DOHH2 (cell line): ENCODE measurements around the gene MYF6.

Experiments used
- EZH2phosphoT487 ChIP-seq: fragments of 200-600 bp; sonication (generic); IDR thresholded peaks from 2 replicates; pipeline ENCODE4 v1.6.1; 2017; ENCODE audit warnings: borderline replicate concordance, mild to moderate bottlenecking, antibody characterized with exemption, low read length, moderate library complexity, mixed read lengths
- TF ChIP-seq, protein P1 (sequence below): fragments of 200-600 bp; sonication (generic); IDR thresholded peaks from one replicate; pipeline ENCODE4 v1.5.1; 2014; ENCODE audit warnings: antibody characterized with exemption, mild to moderate bottlenecking, low read depth, low read length; ENCODE audit not compliant: poor library complexity, severe bottlenecking

DNA sequence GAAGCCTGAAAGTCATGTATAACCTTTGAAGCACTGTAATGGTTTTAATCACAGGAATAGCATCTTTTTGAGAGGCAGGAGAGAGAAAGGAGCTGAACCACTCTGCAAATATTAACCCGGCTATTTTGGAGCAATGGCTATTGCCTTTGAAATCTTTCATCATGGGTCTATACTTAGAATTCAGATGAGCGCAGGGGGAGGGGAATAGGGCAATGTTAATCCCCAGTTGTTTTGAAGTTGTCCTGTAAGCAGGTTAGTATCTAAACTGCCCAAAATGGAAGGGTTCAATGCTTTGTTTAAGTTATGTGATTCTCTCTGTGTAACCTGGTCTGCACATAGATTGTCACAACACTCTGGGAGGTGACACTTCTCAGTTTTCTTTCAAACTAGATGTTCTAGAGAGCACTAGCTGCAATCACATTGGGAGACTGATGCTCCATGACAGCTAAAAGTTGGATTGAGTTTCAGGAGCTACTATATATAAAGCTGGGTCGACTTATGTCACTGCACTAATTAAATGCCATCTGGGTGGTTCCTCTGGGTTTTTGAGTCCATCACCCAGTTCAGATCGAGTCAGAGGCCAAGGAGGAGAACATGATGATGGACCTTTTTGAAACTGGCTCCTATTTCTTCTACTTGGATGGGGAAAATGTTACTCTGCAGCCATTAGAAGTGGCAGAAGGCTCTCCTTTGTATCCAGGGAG lies at the start of gene MYF6:
- TF ChIP-seq, protein P1, sequence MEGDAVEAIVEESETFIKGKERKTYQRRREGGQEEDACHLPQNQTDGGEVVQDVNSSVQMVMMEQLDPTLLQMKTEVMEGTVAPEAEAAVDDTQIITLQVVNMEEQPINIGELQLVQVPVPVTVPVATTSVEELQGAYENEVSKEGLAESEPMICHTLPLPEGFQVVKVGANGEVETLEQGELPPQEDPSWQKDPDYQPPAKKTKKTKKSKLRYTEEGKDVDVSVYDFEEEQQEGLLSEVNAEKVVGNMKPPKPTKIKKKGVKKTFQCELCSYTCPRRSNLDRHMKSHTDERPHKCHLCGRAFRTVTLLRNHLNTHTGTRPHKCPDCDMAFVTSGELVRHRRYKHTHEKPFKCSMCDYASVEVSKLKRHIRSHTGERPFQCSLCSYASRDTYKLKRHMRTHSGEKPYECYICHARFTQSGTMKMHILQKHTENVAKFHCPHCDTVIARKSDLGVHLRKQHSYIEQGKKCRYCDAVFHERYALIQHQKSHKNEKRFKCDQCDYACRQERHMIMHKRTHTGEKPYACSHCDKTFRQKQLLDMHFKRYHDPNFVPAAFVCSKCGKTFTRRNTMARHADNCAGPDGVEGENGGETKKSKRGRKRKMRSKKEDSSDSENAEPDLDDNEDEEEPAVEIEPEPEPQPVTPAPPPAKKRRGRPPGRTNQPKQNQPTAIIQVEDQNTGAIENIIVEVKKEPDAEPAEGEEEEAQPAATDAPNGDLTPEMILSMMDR, result no peak
- TF ChIP-seq EZH2phosphoT487, result no peak
